Naive B cell (primary cell): Measurements from ENCODE around the gene GSTT4. TPM values are rescaled to one million over a fixed set of nuclear protein-coding genes. Genes with fewer than 3 reads are reported as not detected.
"Not testable (repeated sequence)": the region's sequence is repeated elsewhere in the genome, so short reads cannot be mapped to it uniquely, and the experiment has no call there.

Experiments used
- ATAC-seq, 2 donors: fragments of 150-1000 bp; cut with Tn5 transposase; 2 replicates each; pipeline ENCODE4 v1.10.0; 2021; ENCODE audit warnings: low read depth in 2 of 2, mild to moderate bottlenecking in 2 of 2, moderate library complexity in 2 of 2
- DNase-seq: peaks from one replicate; pipeline ENCODE4 v3.0.0; 2022
- H3K27ac Mint-ChIP-seq, 6 donors: one replicate each; pipeline ENCODE4 v1.8.0; 2020 to 2022; ENCODE audit warnings: mild to moderate bottlenecking in 6 of 6, mixed read lengths in 6 of 6, moderate library complexity in 5 of 6, inconsistent platforms in 2 of 6
- H3K27me3 Mint-ChIP-seq, 3 donors: one replicate each; pipeline ENCODE4 v1.8.0; 2021 to 2022; ENCODE audit warnings: mixed read lengths in 3 of 3, mild to moderate bottlenecking in 1 of 3
- H3K36me3 Mint-ChIP-seq, 2 donors: one replicate each; pipeline ENCODE4 v1.8.0; 2020 to 2022; ENCODE audit warnings: mixed read lengths in 2 of 2, inconsistent platforms in 1 of 2, mild to moderate bottlenecking in 1 of 2
- H3K4me1 Mint-ChIP-seq, 3 donors: one replicate each; pipeline ENCODE4 v1.8.0; 2020 to 2022; ENCODE audit warnings: mixed read lengths in 3 of 3, inconsistent platforms in 1 of 3, mild to moderate bottlenecking in 1 of 3, moderate library complexity in 1 of 3
- H3K4me3 Mint-ChIP-seq, 8 donors: one replicate each; pipeline ENCODE4 v1.8.0; 2020 to 2022; ENCODE audit warnings: mild to moderate bottlenecking in 8 of 8, mixed read lengths in 8 of 8, moderate library complexity in 8 of 8, inconsistent platforms in 2 of 8
- H3K9me3 Mint-ChIP-seq, 7 donors: one replicate each; pipeline ENCODE4 v1.8.0; 2020 to 2022; ENCODE audit warnings: mixed read lengths in 7 of 7, mild to moderate bottlenecking in 5 of 7, inconsistent platforms in 2 of 7, moderate library complexity in 1 of 7
- polyA plus RNA-seq, 6 donors: library from polyadenylated mRNA; unstranded; fragments of 300-500 nt; fragmentation: Illumina TruSeq; gene quantifications; one replicate each; pipeline ENCODE4 v1.2.3, GENCODE V29; 2021; ENCODE audit warnings: low read depth in 6 of 6

GSTT4 gene
- polyA plus RNA-seq, 6 donors from 2014 or later, result not detected

- not testable (repeated sequence) for H3K27ac Mint-ChIP-seq, ATAC-seq, DNase-seq, H3K9me3 Mint-ChIP-seq, H3K27me3 Mint-ChIP-seq, H3K36me3 Mint-ChIP-seq, H3K4me3 Mint-ChIP-seq, H3K4me1 Mint-ChIP-seq
Observed at GRCh38 chr22:23949764-23950163, 55.5 kb downstream of the GSTT4 start.

Other genes with a start within 250 kb of the GSTT4 start
- 1 to 10 TPM in 2 of 6 donors, under 1 TPM in 2, not detected in 2; 0.13 to 4.9 (median 1.0) TPM for gene C22orf15, start 242.5 kb downstream of the GSTT4 start, polyA plus RNA-seq
- 10 to 100 TPM; 36.3 to 65.9 (median 62.6) TPM for gene CHCHD10, start 237.5 kb downstream of the GSTT4 start, polyA plus RNA-seq
- gene MMP11, start 232.6 kb downstream of the GSTT4 start, polyA plus RNA-seq, result 10 to 100 TPM; 10.2 to 18.9 (median 14.2) TPM
- 10 to 100 TPM; 73.0 to 90.9 (median 78.1) TPM for gene SMARCB1, start 218.5 kb downstream of the GSTT4 start, polyA plus RNA-seq
- 10 to 100 TPM; 25.2 to 33.9 (median 26.4) TPM for gene DERL3, start 166.4 kb downstream of the GSTT4 start, polyA plus RNA-seq
- gene SLC2A11, start 147.6 kb downstream of the GSTT4 start, polyA plus RNA-seq, result 10 to 100 TPM in 4 of 6 donors, 1 to 10 TPM in 2; 7.0 to 15.9 (median 10.9) TPM
- gene MIF, start 111.1 kb downstream of the GSTT4 start, polyA plus RNA-seq, result 1,000 to 10,000 TPM in 2 of 6 donors, 100 to 1,000 TPM in 4; 853 to 1,113 (median 946) TPM
- not detected for gene GSTT2B, start 44.3 kb downstream of the GSTT4 start, polyA plus RNA-seq
- 1 to 10 TPM in 5 of 6 donors, under 1 TPM in 1; 0.89 to 5.3 (median 1.3) TPM for gene DDTL, start 38.6 kb downstream of the GSTT4 start, polyA plus RNA-seq
- gene DDT, start 31.0 kb downstream of the GSTT4 start, polyA plus RNA-seq, result 100 to 1,000 TPM; 111 to 156 (median 127) TPM
- not detected for gene GSTT2, start 25.3 kb downstream of the GSTT4 start, polyA plus RNA-seq
- gene CABIN1, start 5.9 kb upstream of the GSTT4 start, polyA plus RNA-seq, result 1 to 10 TPM; 3.9 to 8.0 (median 5.0) TPM
- under 1 TPM in 1 of 6 donors, not detected in 5; 0.09 TPM for gene SUSD2, start 176.0 kb upstream of the GSTT4 start, polyA plus RNA-seq
- not detected for gene GGT5, start 239.6 kb upstream of the GSTT4 start, polyA plus RNA-seq